PC-3 (cell line): Measurements from ENCODE around the gene OR2AE1. TPM values are rescaled to one million over a fixed set of nuclear protein-coding genes. Genes with fewer than 3 reads are reported as not detected.

ENCODE experiments used
- ATAC-seq: fragments of 200-7000 bp; cut with Tn5 transposase; 2 replicates; pipeline ENCODE4 v1.9.1; 2020; ENCODE audit warnings: mild to moderate bottlenecking, moderate library complexity
- BruUV-seq: library from RNA; stranded (reverse); fragments of 400-500 nt; replicated peaks from 2 replicates; lab custom pipeline; 2021; lab: Mats Ljungman, UMichigan
- CTCF ChIA-PET: fragments of 300-600 bp; sonication (Branson Sonifier 250); formaldehyde crosslinking; loops from one replicate; lab custom pipeline; 2022; ENCODE audit warnings: antibody characterized with exemption; lab: Charles Lee
- POLR2A ChIA-PET: fragments of 300-600 bp; sonication (Branson Sonifier 250); formaldehyde crosslinking; loops from one replicate; lab custom pipeline; 2022; ENCODE audit warnings: antibody characterized with exemption; ENCODE audit not compliant: unreplicated experiment; lab: Charles Lee
- DNase-seq: peaks from one replicate; pipeline ENCODE4 v3.0.0-alpha.2; 2015
- H2AFZ ChIP-seq: fragments of 300-600 bp; sonication (generic); 2 replicates; pipeline ENCODE4 v1.6.0; 2016; ENCODE audit warnings: antibody characterized with exemption, low read length
- H3F3A ChIP-seq: fragments of 300-600 bp; sonication (generic); one replicate; pipeline ENCODE4 v1.6.0; 2017; ENCODE audit warnings: antibody characterized with exemption, low read length, control low read depth, mild to moderate bottlenecking; ENCODE audit not compliant: unreplicated experiment
- H3K27ac ChIP-seq: fragments of 300-600 bp; sonication (generic); 2 replicates; pipeline ENCODE4 v1.5.1; 2016; ENCODE audit warnings: mild to moderate bottlenecking, low read length
- H3K27me3 ChIP-seq: fragments of 300-600 bp; sonication (generic); 2 replicates; pipeline ENCODE4 v1.6.1; 2016; ENCODE audit warnings: low read length, mixed read lengths
- H3K36me3 ChIP-seq: fragments of 300-600 bp; sonication (generic); 2 replicates; pipeline ENCODE4 v1.6.1; 2016; ENCODE audit warnings: low read depth, mixed run types, low read length, mixed read lengths
- H3K4me1 ChIP-seq: fragments of 300-600 bp; sonication (generic); 2 replicates; pipeline ENCODE4 v1.5.1; 2016; ENCODE audit warnings: low read length; ENCODE audit not compliant: insufficient read depth
- H3K4me2 ChIP-seq: fragments of 300-600 bp; sonication (generic); 2 replicates; pipeline ENCODE4 v1.6.0; 2016; ENCODE audit warnings: low read length
- H3K4me3 ChIP-seq: fragments of 300-600 bp; sonication (generic); 2 replicates; pipeline ENCODE4 v1.5.1; 2016; ENCODE audit warnings: mild to moderate bottlenecking, low read length, mixed read lengths
- H3K79me2 ChIP-seq: fragments of 300-600 bp; sonication (generic); 2 replicates; pipeline ENCODE4 v1.6.1; 2017; ENCODE audit warnings: low read length, mixed read lengths
- H3K9ac ChIP-seq: fragments of 300-600 bp; sonication (generic); 2 replicates; pipeline ENCODE4 v1.6.0; 2016; ENCODE audit warnings: mild to moderate bottlenecking, low read length
- H3K9me2 ChIP-seq: fragments of 300-600 bp; sonication (generic); replicated peaks from 2 replicates; pipeline ENCODE4 v1.6.1; 2016; ENCODE audit warnings: mixed run types, low read length, mixed read lengths
- H3K9me3 ChIP-seq: fragments of 300-600 bp; sonication (generic); 2 replicates; pipeline ENCODE4 v1.6.1; 2016; ENCODE audit warnings: low read length, mixed read lengths
- H4K20me1 ChIP-seq: fragments of 300-600 bp; sonication (generic); 2 replicates; pipeline ENCODE4 v1.6.1; 2016; ENCODE audit warnings: low read length, mixed read lengths
- CTCF ChIP-seq: fragments of 300-600 bp; sonication (generic); conservative IDR thresholded peaks from 2 replicates; pipeline ENCODE4 v1.5.1; 2017; ENCODE audit warnings: antibody characterized with exemption, low read depth, mild to moderate bottlenecking, low read length
- EZH2 ChIP-seq: fragments of 300-600 bp; sonication (generic); IDR thresholded peaks from one replicate; pipeline ENCODE4 v1.6.1; 2017; ENCODE audit warnings: antibody characterized with exemption, mild to moderate bottlenecking, low read length; ENCODE audit not compliant: unreplicated experiment
- EZH2phosphoT487 ChIP-seq: fragments of 300-600 bp; sonication (generic); IDR thresholded peaks from 2 replicates; pipeline ENCODE4 v1.6.1; 2018; ENCODE audit warnings: mild to moderate bottlenecking, antibody characterized with exemption, low read length, borderline replicate concordance
- intact Hi-C: fragments of 100-400 bp; cut with micrococcal nuclease; formaldehyde crosslinking; loops from 2 replicates; pipeline ENCODE4 v1.9.0; 2023
- total RNA-seq: library from RNA; depleted of rRNA; stranded (reverse); fragments of >200 nt; gene quantifications from 2 replicates; pipeline ENCODE4 v1.2.3, GENCODE V29; 2014

OR2AE1 gene
- total RNA-seq, 1 experiment from 2014 or later = 0.18 TPM

DNA sequence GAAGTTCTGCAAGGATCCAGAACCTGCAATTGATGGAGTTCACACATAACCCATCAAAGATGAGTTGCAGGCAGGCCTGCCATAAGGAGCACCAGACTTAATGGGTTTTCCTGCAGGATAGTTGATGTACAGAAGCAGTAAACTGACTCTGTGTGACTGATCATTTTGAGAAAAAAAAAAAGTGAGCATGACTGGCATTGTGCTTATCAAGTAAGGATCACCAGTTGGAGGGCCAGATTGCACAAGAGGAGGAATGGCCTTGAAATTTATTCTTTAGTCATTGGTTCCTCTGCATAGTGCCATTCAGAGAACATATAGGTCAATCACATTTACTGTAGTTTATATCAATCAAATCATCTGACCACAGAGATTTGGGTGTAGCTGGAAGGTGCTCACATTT lies 45.2 kb downstream of the OR2AE1 start:
- intact Hi-C loops = loop anchor here (10.0 kb wide), 1 partner anchor 307 kb away; no protein-coding TSS in a partner anchor

GRCh38 chr7:99829524-99830160 lies 47.2 kb downstream of the OR2AE1 start:
- H3K27me3 ChIP-seq = peaks cover 36% of the 10 kb centered on the region; the same call in 1 of the 2 replicates
- no peaks in the 10 kb centered on the region for H3F3A ChIP-seq
- H3K27ac ChIP-seq = no peak overlapping the region
- no peaks in the 10 kb centered on the region for H3K79me2 ChIP-seq
- TF ChIP-seq CTCF (no peak), EZH2 (no peak), EZH2phosphoT487 (no peak)
- no peaks in the 10 kb centered on the region for H4K20me1 ChIP-seq
- no peak overlapping the region for H3K4me2 ChIP-seq
- H3K4me1 ChIP-seq = no peaks in the 10 kb centered on the region
- H3K9me3 ChIP-seq = no peaks in the 10 kb centered on the region
- DNase-seq = no peak
- no peak overlapping the region for H3K9ac ChIP-seq
- BruUV-seq = no TSS peak
- intact Hi-C loops = loop anchor here (10.0 kb wide), 2 partner anchors 305 to 1555 kb away; no protein-coding TSS in a partner anchor
- no peaks in the 10 kb centered on the region for H3K36me3 ChIP-seq
- ChIA-PET CTCF (interaction anchor here (0.7 kb wide), 1 partner anchor 198 kb away, joined by 3 read pairs; no protein-coding TSS in a partner anchor), POLR2A (no interaction called here)
- H3K4me3 ChIP-seq = no peak overlapping the region
- no peak overlapping the region for H2AFZ ChIP-seq
- ATAC-seq = no peak
- H3K9me2 ChIP-seq = no peaks in the 10 kb centered on the region

More for the DNA sequence above, 45.2 kb downstream of the OR2AE1 start:
- H4K20me1 ChIP-seq = no peaks in the 10 kb centered on the region
- H3K9me3 ChIP-seq = no peaks in the 10 kb centered on the region
- TF ChIP-seq CTCF = no peak
- no peak for TF ChIP-seq EZH2
- no peak for TF ChIP-seq EZH2phosphoT487
- H3K36me3 ChIP-seq = no peaks in the 10 kb centered on the region
- H3K9me2 ChIP-seq = no peaks in the 10 kb centered on the region
- no peaks in the 10 kb centered on the region for H3K4me1 ChIP-seq
- ATAC-seq = no peak
- H3K4me3 ChIP-seq = no peak overlapping the region
- ChIA-PET POLR2A (no interaction called here), CTCF (interaction anchor here (0.6 kb wide), 1 partner anchor 14 kb away, joined by 3 read pairs; no protein-coding TSS in a partner anchor)
- no peaks in the 10 kb centered on the region for H3F3A ChIP-seq
- H2AFZ ChIP-seq = no peak overlapping the region
- H3K27me3 ChIP-seq = peaks cover 19% of the 10 kb centered on the region; the same call in 1 of the 2 replicates
- no peaks in the 10 kb centered on the region for H3K79me2 ChIP-seq
- DNase-seq = no peak
- no peak overlapping the region for H3K27ac ChIP-seq
- H3K9ac ChIP-seq = no peak overlapping the region
- H3K4me2 ChIP-seq = no peak overlapping the region
- BruUV-seq = no TSS peak

- H3K9me3 ChIP-seq = no peaks in the 10 kb centered on the region
- TF ChIP-seq EZH2phosphoT487 (no peak), CTCF (no peak), EZH2 (no peak)
- DNase-seq (no peak), ATAC-seq (no peak)
- H3K9me2 ChIP-seq = no peaks in the 10 kb centered on the region
- POLR2A ChIA-PET = no interaction called here
- no peak overlapping the region for H3K27ac ChIP-seq
- no peaks in the 10 kb centered on the region for H3K36me3 ChIP-seq
- H3K9ac ChIP-seq = no peak overlapping the region
- no peaks in the 10 kb centered on the region for H3K4me1 ChIP-seq
- CTCF ChIA-PET = interaction anchor here (0.6 to 0.7 kb wide), 2 partner anchors 197 to 225 kb away, joined by 3 to 4 read pairs; no protein-coding TSS in a partner anchor
- H3K79me2 ChIP-seq = no peaks in the 10 kb centered on the region
- BruUV-seq = no TSS peak
- H3K4me3 ChIP-seq = no peak overlapping the region
- H4K20me1 ChIP-seq = no peaks in the 10 kb centered on the region
- H2AFZ ChIP-seq = no peak overlapping the region
- H3K4me2 ChIP-seq = no peak overlapping the region
- intact Hi-C loops = loop anchor here (10.0 kb wide), 1 partner anchor 1554 kb away; no protein-coding TSS in a partner anchor
- H3K27me3 ChIP-seq = peaks cover 38% of the 10 kb centered on the region
- H3F3A ChIP-seq = no peaks in the 10 kb centered on the region
These were observed 48.0 kb downstream of the OR2AE1 start for GRCh38 chr7:99828811-99829210.
